Stimulated activated naive CD4-positive, alpha-beta T cell treated with Interleukin-2 at 50 U/mL for 16 hours (primary cell): Measurements from ENCODE around the gene LENEP.

ENCODE experiments used
- DNase-seq: peaks from one replicate; lab custom pipeline; 2025; lab: John Stamatoyannopoulos, UW

The LENEP gene

DNA sequence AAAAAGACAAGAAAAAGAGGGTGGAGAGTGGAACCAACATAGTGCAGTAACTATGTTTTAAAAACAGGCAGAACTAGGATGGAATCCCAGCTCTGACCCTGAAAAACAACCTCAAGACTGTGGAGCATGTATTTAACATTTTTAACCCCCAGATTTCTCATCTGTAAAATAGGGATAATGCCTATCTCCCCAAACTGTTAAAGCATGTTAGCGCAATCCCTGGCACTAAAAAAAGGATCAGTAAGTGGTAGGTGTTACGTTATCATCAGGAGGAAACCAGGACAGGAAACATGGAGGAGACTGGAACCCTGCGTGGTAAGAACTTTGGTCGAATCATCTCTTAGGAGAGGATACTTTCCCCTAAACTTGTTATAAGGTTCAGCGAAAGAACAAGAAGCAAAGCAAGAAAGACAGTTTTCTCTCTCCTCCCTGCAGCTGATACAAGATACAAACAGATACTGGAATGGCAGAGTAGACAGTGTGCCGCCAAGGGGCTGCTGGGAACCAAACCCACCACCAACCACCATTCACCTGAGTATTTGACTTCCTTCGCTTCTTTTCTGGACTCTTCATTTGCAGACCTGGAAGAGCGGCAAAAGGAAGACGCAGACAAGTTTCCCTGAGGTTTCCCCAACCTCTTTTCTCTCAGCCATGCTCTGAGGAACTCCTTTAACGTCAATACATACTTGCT is 32.8 kb upstream of the LENEP start:
- no peak for DNase-seq

DNA sequence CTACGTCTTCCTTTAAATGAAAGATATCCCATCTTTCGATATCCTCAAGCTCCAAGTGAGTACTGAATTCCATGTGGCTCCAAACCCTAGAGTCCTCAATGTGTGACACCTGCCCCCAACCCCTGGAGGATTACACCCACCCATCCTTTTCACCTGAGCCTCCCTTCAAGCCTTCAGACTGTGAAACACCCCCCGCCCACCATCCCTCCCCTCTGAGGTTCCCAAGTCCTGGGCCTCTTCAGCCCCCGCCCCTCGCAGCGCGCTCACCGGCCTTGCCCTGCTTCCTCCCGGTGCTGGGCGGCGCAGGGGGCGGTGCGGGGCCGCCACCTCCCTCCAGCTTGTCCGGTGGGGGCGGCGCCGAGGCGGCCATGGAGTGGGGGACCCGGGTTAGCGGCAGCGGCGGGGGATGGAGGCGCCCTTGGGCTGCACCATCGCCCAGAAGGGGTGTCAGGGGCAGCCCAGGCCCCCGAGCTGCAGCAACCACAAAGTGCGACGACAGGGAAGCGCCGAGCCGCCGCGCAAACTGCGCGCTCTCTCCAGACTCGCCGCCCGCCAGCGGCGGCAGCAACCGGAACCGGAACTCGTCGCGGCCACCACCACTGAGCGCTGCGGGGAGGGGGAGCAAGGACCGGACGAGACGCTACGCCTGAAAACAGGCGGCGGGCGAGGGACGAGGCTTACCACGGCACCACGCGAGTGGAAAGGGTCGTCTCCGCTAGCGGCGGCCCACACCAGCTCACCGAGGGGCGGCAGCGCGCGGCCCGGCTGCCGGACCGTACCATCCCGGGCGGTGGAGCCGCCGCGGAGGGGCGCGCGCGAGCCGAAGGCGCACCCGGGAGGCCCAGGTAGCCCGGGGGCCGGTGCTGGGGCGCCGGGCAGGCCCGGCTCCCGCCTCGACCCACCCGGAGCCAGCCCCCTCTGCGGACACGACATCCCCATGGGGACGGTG is 31.9 kb upstream of the LENEP start, which contains the start of gene PYGO2:
TSS of gene PYGO2 (minus strand) at position 576 of the 949 bp plus-strand sequence. CDS start at position 370, 206 bp downstream.
- DNase-seq = peak; percentile 85

DNA sequence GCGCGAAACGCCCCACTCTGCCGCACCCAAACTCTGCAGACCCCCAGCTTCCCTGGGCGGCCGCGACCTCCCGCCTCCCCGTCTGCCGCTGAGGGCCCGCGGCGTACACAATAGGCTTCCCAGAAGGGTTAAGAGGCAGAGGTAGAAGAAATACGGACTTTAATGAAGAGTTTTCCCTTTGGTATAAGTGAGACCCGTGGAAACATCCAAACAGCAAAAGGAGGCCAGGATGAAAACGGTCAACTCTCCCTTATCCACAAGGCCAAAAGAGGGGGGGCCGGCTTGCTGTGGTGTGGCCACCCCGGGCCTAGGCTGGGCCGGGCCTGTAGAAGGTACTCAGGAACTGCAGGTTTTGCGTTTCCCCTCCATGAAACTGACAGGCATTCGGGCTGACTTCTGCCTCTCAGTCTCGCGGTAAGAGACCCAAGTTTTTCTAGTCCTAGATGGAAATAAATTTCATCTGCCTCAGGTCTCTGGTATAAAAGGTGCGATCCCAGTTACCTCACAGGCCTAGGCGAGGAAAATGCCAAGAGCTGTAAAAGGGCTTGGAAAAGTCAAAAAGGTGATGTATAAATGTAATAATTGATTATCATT is 31.1 kb upstream of the LENEP start:
- no peak for DNase-seq

DNA sequence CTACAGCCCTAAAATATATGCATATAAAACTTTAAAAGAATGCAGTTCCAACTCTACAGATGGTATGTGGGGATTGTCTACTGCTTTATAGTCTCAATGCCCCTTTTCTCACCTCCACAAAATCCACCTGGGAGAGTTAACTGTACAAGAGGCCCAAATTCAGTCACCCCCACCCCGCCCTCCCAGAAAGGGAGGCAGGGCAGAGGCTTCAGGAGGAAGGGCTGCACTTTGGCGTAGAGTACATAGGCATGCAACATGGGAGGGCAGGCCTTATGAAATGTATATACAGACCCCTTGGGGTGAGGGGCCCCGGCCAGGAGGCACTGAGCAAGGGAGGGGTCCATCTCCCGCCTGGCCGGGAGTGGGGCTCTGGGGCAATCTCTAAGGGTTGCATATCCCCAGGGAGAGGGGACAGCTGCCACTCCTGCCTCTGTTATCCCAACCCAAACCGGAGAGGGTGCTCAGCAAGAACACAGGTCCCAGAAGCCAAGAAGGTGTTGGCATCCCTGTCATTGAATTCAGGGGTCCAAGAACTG is 30.5 kb upstream of the LENEP start:
- DNase-seq = no peak

DNA sequence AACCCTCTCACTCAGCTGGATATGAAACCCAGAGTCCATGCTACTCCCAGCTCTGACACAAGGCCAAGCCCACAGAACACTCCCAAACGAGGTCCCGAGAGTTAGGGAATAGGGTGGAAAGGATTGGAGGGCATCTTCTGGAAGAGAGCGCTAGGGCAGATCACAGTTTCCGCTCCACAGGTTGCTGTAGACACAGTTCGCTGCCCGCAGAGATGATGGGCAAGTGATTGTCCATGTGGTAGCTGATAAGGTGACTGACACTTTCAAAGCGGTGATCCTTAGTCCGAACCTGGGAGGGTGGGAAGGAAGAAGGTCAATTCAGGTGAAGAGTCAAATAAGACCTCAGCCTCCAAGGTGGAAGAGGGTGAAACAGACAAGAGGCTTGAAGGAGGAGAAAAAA is 29.7 kb upstream of the LENEP start:
- DNase-seq = no peak

DNA sequence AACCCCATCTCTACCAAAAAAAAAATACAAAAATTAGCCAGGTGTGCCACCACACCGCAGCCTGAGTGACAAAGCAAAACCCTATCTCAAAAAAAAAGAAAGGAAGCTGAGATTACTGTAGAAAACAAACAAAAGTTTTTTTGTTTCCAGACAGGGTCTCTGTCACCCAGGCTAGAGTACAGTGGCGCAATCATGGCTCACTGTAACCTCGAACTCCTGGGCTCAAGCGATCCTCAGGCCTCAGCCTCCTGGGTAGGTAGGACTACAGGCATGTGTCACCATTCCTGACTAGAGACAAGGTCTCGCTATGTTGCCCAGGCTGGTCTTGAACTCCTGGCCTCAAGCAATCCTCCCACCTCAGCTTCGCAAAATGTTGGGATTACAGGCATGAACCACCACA is 29.0 kb upstream of the LENEP start:
- no peak for DNase-seq

DNA sequence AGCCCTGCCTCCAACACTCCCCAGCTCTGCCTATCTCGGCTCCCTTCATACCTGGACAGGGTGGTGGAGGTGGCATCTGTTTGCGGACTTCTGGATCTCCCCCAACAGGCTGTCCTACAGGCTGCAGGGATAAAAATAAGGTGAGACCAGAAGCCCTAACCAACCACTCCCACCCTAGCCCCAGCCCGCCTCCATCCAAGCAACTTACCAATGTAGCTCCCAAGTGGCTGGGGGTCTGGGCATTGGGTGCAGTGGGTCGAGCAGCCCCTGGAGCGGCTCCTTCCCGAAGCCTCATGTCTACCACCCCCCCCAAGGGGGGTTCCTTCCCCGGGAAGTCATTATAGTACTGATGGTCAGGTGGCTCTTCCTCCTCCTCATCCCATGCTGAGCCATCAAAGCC is 27.3 kb upstream of the LENEP start:
- DNase-seq = no peak

DNA sequence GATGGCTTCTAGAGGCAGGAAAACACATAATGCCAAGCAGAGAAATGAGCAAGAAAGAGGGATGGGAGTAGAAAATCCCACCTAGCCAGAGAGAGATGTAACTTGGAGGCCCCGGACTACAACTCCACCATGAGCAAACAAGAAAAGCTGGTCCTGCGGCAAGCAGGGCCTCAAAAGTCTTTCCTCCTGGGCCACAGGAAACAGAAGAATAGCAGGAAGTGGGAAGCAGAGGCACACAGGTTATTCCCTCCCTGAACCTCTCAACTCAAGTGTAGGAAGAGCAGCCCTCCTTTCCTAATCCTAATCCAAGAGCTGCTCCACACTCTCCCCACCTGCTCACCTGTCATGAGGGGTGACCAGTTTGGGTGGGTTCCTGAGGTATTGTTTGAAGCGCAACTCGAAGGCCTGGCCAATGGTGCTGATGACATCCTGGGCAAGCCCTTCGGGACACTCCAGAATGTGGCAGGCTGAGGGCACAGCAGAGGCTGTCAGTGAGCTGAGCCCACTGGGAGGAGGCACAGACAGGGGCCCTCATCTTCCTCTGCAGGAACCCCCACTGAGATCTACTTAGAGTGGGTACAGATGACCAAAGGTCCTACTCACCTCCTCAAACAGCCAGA is 25.9 kb upstream of the LENEP start:
- no peak for DNase-seq

DNA sequence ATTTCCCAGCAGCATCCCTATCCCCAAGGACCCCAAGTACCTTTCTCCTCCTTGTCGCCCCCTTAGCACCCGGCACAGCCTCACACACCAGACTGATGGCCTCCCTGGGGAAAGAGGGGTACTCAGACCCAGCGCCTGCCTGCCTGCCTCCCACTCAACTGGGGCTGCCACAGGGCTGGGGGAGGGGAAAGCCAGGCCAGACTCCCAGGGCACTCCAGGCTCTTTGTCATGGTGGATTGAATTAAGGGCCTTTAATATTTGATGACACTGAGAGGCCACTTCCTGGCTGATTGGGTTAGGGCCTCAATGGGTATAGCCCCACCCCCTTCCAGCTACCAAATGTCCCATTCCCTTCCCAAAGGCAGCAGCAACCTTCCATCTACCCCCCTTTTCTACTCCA is 24.7 kb upstream of the LENEP start:
- DNase-seq = no peak

DNA sequence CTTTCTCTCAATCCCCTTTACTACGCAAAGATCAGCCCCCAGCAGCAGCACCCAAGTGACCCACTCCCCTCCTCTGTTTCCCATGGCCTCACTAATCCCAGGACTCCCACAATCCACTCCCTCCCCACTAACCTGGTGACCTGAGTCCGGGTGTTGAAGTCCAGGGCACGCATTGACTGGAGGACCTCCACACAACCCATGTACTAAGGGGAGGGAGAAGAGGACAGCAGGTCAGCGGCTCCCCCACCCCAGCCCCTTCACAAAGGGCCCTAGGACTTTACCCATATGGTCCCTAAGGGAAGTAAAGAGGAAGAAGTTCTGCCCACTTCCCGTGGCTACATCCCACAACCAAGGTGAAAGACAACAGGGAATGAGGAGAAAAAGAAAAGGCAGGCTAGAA is 24.1 kb upstream of the LENEP start:
- no peak for DNase-seq

DNA sequence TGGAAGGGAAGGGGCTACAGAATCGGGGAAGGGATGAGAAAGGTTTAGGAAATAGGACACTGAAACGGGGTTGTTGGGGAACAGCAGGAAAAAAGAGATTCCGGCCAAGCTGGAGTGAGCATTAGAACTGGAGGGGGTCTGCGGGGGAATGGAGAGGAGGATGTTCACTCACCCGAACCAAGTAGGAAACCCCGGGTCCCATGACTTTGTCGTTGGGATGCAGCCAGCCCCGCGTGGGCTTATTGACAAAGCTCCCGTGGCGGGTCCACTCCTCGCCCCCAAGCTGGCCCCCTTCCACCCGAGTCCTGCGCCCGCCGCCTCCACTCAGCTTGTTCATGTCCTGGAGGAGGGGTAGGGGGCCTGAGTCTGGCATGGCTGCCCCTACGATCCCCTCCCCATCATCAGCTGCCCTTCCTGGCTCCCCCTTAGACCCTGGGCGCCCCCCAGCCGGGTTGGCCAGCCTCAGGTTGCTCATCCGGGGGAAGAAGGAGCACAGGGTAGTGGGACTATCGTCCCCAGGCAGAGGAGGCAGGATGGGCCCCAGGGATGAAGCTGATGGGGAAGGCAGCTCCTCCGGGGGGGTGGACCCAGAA is 23.4 kb upstream of the LENEP start:
- DNase-seq = no peak

DNA sequence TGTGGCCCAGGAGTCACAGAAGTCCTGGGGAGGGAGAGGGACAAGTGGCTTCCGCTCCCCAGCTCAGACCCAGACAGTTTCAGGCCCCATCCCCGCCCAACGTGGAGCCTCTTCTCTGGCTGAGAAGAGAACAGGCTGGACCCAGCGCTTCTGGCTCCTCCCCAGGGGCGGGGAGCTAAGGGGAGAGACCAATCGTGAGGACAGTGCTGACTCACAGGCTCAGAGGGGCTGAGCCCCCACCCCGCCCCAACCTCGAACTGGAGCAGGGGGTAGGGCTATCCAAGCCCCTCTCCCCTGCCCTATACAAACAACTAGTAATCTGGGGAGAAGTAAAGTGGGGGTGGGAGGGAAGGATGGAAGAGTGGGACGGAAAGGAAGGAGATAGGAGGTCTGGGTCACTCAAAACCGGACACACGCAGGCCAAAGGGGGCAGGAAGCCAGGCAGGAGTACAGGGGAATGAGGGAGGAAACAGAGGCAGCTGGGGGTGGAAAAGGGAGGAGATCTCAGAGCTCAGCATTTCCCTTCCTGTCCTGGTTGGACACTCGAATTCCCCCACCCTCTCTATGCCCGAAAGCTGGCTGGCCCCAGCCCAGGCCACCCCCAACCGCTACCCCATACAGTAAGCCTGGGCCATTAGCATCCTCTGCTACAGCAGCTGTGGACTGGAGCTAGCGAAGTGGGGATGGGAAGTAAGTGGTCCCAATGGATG is 22.6 kb upstream of the LENEP start, which contains the start of gene SHC1:
TSS of gene SHC1 (minus strand) at position 117 of the 710 bp plus-strand sequence. CDS start 221 bp downstream, outside the sequence.
- DNase-seq = peak; percentile 43

DNA sequence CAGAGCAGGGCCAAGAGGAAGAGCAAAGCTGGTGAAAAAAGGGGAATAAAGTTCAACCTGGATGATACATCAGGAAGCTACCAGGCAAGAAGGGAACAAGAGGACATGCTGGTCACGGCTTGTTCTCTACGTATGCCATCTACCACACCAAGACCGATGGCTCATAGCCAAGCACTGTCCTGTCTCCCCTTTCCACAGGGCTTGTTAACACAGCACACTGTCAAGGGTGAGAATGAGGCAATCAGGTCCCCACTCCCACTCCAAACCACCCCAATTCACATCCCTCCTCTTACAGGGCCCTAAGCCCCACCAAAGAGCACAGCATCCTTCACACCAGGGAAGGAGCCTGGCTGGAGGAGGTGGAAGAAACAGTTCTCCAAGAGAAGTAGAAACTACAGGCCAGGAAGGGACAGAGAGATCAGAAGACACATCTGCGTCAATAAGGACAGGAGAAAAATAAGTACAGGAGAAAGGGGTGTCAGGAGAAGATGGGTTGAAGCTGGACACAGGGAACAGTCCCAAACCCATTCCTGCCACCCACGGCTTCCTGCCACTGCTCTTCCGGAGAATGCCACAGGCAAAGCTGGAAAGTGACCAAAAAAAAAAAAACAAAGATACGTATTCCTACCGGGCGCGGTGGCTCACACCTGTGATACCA is 21.9 kb upstream of the LENEP start:
- DNase-seq = no peak

DNA sequence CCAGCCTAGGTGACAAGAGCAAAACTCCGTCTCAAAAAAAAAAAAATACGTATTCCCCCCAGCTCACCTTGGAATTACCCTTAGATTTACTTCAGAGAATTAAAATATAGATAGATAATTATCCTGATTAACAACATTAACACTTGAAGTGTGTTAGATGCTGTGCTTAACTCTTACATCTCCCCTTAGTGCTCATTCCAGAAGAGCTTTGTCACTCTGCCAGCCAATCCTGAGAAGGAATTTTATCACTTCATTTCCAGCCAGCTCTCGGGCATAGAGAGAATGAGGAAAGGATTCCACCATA is 21.2 kb upstream of the LENEP start:
- DNase-seq = no peak

DNA sequence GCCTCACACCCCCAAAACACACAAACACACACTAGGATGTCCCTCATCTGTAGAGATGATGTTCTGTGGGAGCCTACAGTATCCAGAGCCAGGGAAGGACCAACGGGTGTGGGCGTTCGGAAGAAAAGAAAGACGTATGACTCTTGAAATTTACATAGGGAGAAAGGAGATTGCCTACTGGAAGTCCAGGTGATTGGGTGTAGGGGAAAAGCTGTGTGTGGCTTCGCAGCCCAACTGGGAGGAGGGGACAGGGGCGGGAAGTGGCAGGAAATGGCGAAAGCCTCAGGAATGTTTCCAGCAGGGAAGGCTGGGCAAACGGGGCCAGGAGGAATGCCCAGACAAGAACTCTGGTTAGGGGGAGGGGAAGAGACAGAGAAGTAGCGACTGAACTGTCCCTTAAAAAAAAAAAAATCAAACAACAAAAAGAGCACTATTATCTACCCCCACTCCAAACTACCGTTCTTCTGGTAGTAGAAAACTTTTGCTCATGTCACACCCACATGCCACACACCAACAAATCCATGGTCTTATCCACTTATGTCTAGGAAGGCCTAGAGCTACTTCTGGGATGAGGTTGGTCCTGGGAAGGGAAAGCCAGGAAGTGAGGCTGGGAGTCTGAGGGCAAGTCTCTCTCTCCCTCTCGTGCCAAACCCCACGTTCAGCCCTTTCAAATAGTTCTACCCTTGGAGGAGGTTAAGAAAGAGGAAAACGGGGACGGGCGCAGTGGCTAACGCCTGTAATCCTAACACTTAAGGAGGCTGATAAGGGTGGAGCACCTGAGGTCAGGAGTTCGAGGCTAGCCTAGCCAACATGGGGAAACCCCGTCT is 20.7 kb upstream of the LENEP start:
- no peak for DNase-seq

DNA sequence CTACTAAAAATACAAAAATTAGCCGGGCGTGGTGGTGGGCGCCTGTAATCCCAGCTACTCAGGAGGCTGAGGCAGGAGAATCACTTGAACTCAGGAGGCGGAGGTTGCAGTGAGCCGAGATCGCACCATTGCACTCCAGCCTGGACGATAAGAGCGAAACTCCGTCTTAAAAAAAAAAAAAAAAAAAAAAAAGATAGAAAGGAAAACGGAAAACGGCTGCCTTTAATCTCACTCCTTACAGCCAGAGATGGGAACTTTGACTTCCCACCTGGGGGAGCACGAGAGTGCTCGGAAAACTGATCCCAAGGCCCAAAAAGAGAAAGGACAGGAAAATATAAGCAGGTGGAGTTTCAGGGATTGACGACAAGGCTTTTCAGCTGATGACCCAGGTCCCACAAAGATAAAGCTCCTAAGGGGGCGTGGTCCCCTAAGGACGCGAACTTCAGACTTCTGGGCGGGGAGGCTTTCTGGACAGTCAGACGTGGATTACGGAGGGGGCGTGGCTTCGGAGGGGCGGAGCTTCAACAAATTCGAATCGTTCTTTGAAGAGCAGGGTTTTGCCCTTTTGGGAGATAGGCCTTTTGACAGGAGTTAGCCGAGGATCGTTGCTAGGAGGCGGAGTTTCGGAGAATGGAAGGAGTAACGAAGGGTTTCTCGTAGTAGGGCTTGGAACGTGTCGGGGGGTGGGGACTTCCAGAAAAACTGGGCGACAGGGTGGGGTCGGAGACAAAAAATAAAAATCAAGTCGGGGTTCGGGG is 19.9 kb upstream of the LENEP start:
- peak; percentile 92 for DNase-seq

DNA sequence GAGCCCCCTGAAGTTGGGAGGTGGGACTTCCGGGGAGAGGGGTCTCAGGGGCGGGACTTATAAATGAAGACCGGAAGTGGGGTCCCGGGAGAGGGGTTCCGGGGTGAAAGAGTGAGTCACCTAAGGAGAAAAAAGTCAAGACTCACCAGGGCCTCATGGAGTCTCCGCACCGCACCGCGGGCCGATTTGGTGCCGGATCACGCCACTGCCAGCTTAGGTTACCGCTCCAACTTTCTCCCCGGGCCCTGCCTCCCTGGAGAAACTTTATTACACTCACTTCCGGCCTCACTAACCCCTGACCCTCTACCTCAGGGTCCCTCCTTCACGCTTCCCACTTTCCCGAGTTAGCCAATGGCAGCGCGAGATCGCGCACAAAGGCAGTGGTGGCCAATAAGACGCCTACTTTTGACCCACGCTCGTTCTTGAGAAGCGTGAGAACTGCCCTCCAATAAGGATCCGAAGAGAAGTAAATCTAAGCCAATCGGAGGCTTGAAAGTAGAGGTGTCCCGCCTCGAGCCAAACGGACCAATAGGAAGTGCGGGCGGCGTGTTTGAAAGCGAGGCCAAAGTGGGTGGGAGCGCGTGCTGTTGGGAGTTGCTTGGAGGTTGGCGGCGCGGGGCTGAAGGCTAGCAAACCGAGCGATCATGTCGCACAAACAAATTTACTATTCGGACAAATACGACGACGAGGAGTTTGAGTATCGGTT is 19.1 kb upstream of the LENEP start, which contains the start of gene CKS1B:
TSS of gene CKS1B (plus strand) at position 580 of the 706 bp plus-strand sequence. CDS start at position 645, 65 bp downstream.
- DNase-seq = peak; percentile 99

DNA sequence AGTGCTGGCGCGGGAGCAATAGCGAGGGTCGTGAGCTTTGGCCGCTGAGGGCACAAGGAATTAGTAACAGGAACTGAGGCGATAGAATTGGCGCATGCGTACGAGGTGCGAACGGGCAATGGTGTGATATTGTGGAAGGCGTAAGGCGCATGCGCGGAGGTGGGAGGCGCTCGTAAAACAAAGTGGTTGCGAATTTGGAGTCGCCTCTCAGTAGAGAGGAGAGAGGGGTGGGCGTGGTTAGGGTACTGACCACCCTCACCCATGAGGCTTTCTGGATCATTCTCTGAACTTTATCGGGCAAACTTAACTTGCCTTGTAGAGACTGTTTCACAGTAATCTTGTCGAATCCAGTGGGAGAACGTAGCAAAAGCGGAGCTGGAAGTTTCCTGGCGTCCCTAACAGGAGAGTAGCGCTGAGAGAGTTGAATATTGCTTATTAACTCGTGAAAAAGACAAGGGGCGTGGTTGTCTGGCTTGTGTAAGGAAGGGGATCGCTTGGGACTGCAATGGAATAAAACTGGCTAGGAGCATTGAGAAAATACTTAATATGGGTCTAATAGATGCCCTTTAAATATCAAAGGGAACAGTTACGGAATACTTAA is 18.5 kb upstream of the LENEP start:
- DNase-seq = peak; percentile 92
